Kidney (tissue), 14 donors: ENCODE results near the gene DRD2. TPM values are rescaled to one million over a fixed set of nuclear protein-coding genes. Genes with fewer than 3 reads are reported as not detected.

Source experiments
- DNase-seq, 5 donors: peaks; one replicate each; pipeline ENCODE4 v3.0.0-alpha.2; 2013 to 2020
- FAIRE-seq: peaks from 2 replicates; lab custom pipeline; 2012; peaks lifted over from hg19 to GRCh38; lab: Jason Lieb, UNC
- H3K27ac ChIP-seq, 2 donors: one replicate each; pipeline ENCODE4 v1.7.0; 2013; ENCODE audit warnings: low read depth in 2 of 2, low read length in 2 of 2, inconsistent platforms in 1 of 2
- H3K27me3 ChIP-seq: one replicate; pipeline ENCODE4 v1.7.1; 2013; ENCODE audit warnings: low read length, inconsistent platforms; ENCODE audit not compliant: control insufficient read depth, insufficient read depth
- H3K36me3 ChIP-seq, 3 donors: one replicate each; pipeline versions ENCODE4 v1.7.0 to v1.7.1; 2013; ENCODE audit warnings: low read length in 3 of 3, control low read depth in 1 of 3, inconsistent platforms in 1 of 3; ENCODE audit not compliant: insufficient read depth in 3 of 3, control insufficient read depth in 2 of 3
- H3K4me1 ChIP-seq, 3 donors: one replicate each; pipeline versions ENCODE4 v1.7.0 to v1.7.1; 2013; ENCODE audit warnings: low read length in 3 of 3, inconsistent platforms in 1 of 3, low read depth in 1 of 3; ENCODE audit not compliant: control insufficient read depth in 2 of 3, insufficient read depth in 2 of 3
- H3K4me3 ChIP-seq, 3 donors: one replicate each; pipeline versions ENCODE4 v1.7.0 to v1.8.1; 2013; ENCODE audit warnings: low read length in 3 of 3, control low read depth in 1 of 3, inconsistent platforms in 1 of 3
- H3K9ac ChIP-seq, 3 donors: one replicate each; pipeline versions ENCODE4 v1.7.0 to v1.7.1; 2013; ENCODE audit warnings: low read length in 3 of 3, control low read depth in 1 of 3, inconsistent platforms in 1 of 3
- H3K9me3 ChIP-seq, 3 donors: one replicate each; pipeline versions ENCODE4 v1.7.0 to v1.7.1; 2013; ENCODE audit warnings: low read length in 3 of 3, control low read depth in 1 of 3, inconsistent platforms in 1 of 3; ENCODE audit not compliant: control insufficient read depth in 2 of 3, insufficient read depth in 1 of 3
- intact Hi-C: fragments of 100-400 bp; cut with DNase I; formaldehyde crosslinking; loops from one replicate; pipeline ENCODE4 v1.11.1; 2022
- polyA plus RNA-seq: library from polyadenylated mRNA; stranded (reverse); fragments of 350-450 nt; fragmentation: Illumina TruSeq; extraction: RNeasy Lipid Tissue Mini Kit (QIAGEN cat#74804); gene quantifications from one replicate; pipeline ENCODE4 v1.2.3, GENCODE V29; 2014; ENCODE audit warnings: low read depth, low replicate concordance; ENCODE audit not compliant: insufficient read depth
- total RNA-seq: library from RNA; stranded (reverse); fragmentation: NEBNext Ultra II Directional; extraction: Animal tissue kit (Norgen Biotek cat#: 25700); gene quantifications from one replicate; pipeline ENCODE4 v1.2.1, GENCODE V29; 2021
- TF ChIP-seq, protein P1 (sequence below): IDR thresholded peaks from 3 replicates; pipeline ENCODE4 v1.5.1; 2012; ENCODE audit warnings: mild to moderate bottlenecking, moderate library complexity, borderline replicate concordance; ENCODE audit not compliant: insufficient read depth; ENCODE audit errors: extremely low read depth
- donor health status: control.
- donor health status: control.
- donor health status: control.
- donor health status: control.
- donor health status: control.
- donor health status: DM: yes; HTN: yes; CAD: no.
- donor health status: Normal renal cell carcinoma (clear cell type).

The DRD2 gene
- total and polyA plus RNA-seq, 2 donors from 2014 or later: 0.31 to 0.47 TPM

DNA sequence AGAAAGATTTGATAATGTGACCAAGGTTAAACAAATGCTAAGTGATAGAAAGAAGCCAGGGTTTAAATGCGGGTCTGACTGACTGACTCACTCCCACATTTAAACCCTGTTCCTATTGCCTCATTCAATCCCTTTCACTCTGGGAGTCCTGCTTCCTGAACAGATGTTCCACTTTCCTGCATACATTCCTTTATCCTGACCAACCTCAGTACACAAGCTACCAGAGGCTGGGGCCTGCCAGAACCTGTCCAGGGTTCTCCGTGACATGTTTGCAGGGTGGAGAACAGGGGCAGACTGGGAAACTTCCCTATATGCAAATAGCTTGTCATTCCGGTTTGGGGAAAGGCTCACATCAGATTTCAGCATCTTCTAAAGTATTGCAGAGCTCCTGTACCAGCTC, 90.6 kb downstream of the DRD2 start:
- FAIRE-seq: no peak

DNA sequence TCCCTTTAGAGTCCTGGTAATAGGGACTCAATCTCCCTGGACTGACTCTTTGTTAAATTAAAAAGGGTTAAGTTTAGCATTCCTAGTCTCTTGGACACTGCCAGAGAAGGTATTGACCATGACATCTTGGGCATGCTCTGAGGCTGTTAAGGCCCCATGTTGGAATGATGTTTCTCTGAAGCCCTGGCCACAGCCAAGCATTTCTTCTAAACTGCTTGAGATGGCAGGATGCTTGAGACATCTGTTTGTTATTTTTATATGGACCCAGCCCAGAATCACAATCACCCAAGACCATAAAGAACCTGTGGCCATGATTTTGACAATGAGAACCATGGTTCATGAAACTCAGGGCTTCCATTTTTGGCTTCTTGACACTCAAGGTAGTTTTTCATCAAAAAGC, 93.1 kb downstream of the DRD2 start:
- Histone ChIP-seq H3K27ac (no peak overlapping the region), H3K36me3 (no peaks in the 10 kb centered on the region), H3K9ac (no peak overlapping the region), H3K4me1 (no peaks in the 10 kb centered on the region), H3K4me3 (no peak overlapping the region), H3K9me3 (no peaks in the 10 kb centered on the region), H3K27me3 (no peaks in the 10 kb centered on the region)
- TF ChIP-seq, protein P1, sequence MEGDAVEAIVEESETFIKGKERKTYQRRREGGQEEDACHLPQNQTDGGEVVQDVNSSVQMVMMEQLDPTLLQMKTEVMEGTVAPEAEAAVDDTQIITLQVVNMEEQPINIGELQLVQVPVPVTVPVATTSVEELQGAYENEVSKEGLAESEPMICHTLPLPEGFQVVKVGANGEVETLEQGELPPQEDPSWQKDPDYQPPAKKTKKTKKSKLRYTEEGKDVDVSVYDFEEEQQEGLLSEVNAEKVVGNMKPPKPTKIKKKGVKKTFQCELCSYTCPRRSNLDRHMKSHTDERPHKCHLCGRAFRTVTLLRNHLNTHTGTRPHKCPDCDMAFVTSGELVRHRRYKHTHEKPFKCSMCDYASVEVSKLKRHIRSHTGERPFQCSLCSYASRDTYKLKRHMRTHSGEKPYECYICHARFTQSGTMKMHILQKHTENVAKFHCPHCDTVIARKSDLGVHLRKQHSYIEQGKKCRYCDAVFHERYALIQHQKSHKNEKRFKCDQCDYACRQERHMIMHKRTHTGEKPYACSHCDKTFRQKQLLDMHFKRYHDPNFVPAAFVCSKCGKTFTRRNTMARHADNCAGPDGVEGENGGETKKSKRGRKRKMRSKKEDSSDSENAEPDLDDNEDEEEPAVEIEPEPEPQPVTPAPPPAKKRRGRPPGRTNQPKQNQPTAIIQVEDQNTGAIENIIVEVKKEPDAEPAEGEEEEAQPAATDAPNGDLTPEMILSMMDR: no peak
- DNase-seq (no peak), FAIRE-seq (no peak)
- intact Hi-C loops: no loop called here

More for the DNA sequence above, 90.6 kb downstream of the DRD2 start:
- Histone ChIP-seq H3K27me3 (no peaks in the 10 kb centered on the region), H3K27ac (no peak overlapping the region), H3K4me3 (no peak overlapping the region), H3K9me3 (no peaks in the 10 kb centered on the region), H3K4me1 (no peaks in the 10 kb centered on the region), H3K36me3 (no peaks in the 10 kb centered on the region), H3K9ac (no peak overlapping the region)
- peak in 2 of 5 donors; percentile 9 to 18 for DNase-seq
- intact Hi-C loops: no loop called here
- TF ChIP-seq, protein P1: no peak

DNA sequence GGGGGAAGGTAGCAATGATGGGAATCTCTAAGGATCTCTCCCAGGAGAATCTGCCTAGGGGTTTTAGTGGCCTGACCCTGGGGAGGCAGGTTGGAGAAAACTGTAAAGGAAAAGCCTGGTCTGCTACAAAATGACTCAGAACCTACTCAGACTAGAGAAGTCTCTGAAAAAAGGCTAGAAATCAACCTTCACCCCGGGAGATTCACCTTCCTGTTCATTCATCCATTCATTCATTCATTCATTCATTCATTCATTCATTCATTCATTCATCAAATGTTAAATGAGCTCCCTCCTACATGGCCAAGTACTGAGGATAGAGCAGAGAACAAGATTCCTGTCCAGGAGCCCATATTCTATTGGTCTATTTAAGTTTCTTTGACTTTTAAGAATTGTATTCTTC, 96.5 kb downstream of the DRD2 start:
- Histone ChIP-seq H3K27me3 (no peaks in the 10 kb centered on the region), H3K4me1 (no peaks in the 10 kb centered on the region), H3K9ac (no peak overlapping the region), H3K4me3 (no peak overlapping the region), H3K9me3 (no peaks in the 10 kb centered on the region), H3K27ac (no peak overlapping the region), H3K36me3 (peaks cover 0 to under 1% (median 0%) of the 10 kb centered on the region in 3 donors)
- FAIRE-seq (no peak), DNase-seq (no peak)
- TF ChIP-seq, protein P1: no peak
- intact Hi-C loops: no loop called here

DNA sequence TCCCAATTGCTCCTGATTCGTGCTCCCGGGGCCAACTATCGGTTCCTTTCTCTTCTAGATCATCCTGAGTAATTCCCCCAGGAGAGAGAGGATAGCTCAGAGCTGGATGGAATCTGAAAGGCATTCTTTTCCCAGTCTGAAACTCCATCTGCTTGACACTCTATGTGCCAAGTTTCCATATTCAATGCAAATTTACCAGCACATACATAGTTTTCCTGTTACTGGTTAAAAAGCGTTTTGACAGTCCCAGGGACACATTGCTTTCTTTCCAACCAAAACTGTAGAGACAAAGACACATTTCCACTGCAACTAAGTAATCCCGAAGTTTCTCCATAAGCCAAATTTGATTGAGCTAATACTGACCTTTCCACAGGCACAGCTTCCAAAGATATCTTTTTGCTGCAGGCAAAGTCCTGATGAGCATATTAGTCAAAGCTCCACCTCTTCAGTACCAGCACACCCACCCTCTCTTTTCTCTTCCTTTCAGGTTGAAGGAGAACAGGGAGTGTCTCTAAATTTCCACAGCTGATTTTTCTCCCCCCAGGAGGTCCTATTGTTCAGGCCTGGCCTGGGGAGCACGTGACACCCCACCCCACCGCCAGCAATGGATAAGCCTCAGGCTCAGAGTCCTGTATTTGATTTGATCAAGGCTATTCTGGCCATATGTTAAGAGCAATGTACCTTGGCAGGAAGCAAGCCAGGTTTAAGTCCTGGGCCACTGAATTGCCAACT, 97.4 kb downstream of the DRD2 start:
- Histone ChIP-seq H3K27ac (no peak overlapping the region), H3K9me3 (no peaks in the 10 kb centered on the region), H3K36me3 (peaks cover 0 to 8% (median 0%) of the 10 kb centered on the region in 3 donors), H3K4me1 (no peaks in the 10 kb centered on the region), H3K27me3 (no peaks in the 10 kb centered on the region), H3K9ac (no peak overlapping the region), H3K4me3 (no peak overlapping the region)
- DNase-seq: no peak
- intact Hi-C loops: no loop called here
- FAIRE-seq: no peak
- TF ChIP-seq, protein P1: no peak
